ENCODE measurements around the gene EHMT1.
"Not testable (repeated sequence)": the region's sequence is repeated elsewhere in the genome, so short reads cannot be mapped to it uniquely, and the experiment has no call there.

EHMT1 gene

DNA sequence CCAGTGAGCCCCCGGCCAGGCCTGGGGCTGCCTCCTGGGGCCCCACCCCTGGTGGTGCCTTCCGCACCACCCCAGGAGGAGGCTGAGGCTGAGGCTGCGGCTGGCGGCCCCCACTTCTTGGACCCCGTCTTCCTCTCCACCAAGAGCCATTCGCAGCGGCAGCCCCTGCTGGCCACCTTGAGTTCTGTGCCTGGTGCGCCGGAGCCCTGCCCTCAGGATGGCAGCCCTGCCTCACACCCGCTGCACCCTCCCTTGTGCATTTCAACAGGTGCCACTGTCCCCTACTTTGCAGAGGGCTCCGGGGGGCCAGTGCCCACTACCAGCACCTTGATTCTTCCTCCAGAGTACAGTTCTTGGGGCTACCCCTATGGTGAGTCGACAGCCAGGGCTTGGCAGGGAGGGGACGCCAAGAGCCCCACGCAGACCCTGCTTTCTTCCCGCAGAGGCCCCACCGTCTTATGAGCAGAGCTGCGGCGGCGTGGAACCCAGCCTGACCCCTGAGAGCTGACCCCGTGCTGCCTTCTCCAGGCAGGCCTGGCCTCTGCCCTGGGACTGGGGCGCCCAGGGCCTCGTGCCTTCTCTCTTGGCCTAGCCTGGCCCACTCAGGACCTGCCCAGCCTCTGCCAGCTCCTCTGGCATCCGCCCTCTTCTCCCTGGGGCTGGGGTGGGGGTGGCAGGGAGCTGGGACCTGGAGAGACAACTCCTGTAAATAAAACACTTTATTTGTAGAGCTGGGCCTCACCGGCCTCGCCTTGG is 4.0 kb upstream of the EHMT1 start:
- DNase-seq = no peak

DNA sequence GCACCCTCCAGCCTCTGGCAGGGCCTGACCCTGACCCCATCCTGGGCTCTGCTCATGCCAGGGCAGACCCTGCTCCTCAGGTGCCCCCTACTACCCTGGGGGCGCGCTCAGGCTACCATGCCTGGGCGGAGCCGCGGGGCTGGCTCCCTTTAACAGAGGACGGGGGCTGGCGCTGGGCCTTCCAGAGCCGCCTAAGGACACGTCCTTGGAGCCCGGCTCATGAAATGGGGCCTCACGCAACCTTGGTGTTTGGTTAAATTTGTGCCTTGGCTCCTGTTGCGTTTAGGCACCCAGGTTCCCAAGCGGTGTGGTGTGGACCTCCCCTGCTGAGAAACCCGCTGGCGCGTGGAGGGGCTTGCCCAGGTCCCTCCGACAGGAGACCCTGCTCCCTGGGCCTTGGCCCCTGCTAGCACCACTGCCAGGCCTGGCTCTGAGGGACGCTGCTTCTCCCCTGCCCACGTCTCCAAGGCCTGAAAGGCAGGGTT is 3.4 kb upstream of the EHMT1 start:
- no peak for DNase-seq

DNA sequence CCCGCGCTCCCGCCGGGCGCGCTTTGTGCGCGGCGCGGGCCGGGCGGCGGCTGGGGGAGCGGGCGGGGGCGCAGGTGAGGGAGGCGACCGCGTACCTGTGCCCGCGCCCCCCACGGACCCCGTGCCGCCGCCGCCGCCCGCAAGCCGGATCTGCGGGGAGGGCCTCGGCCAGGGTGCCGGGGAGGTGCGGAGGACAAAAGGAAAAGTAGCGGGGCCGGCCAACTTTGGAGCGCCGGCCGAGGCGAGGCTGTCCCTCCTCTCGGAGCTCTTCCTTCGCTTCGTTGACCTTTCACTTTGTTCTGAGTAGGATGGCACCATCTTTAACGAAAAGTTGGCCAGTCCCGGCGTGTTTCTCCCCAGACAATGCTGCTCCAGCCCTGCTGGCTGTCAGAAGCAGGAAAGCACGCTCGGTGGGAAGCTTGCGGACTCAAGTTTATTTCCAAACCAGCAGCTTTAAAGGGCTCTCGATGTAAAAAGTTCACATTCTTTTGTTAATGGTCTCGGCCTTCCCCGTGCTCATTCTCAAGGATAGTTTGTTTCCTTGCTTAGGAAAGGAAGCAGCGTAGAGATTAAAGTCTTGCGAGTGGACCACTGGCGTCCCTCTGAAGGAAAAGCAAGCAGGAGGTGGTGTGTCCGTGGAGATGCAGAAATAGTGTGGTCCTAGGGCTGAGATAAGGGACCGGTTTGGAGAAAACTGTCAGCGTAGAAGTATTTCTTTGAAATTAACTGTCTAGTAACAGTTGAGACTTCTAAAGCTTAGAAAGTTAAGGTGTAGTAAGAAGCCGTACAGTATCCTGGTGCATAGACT is 639 bp downstream of the EHMT1 start:
- peak in 1 of 56 donors; percentile 17 for DNase-seq

DNA sequence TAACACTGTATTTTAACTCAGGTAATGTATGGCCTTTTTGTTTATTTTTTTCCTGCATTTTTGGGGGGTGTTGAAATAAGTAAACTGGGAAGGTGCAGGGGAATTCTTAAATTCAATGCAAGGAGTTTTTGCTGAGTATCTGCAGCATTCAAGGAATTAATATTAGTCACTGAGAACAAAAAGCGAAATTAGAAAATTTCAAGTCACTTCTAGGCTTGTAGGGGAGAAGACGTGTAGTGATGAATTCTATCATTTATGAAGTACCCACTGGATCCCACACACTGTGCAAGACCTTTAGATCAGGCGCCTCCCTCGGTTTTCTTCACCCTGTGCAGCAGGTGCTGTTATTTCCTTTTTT is 1.2 kb downstream of the EHMT1 start:
- no peak for DNase-seq

DNA sequence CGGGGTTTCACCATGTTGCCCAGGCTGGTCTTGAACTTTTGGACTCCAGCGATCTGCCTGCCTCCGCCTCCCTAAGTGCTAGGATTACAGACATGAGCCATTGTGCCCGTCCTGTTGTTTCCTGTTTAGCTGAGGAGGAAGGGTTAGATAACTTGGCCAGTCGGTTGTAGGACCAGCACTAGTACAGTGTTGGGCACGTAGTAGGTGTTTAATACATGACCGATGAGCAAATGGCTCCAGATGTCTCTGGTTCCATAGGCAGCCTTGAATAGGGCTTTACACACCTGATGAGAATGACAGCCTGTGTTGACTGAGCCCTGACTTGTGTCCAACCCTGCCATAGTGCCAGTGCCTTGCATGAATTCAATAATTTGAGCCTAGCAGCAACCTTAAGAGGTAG is 1.8 kb downstream of the EHMT1 start:
- DNase-seq = no peak

DNA sequence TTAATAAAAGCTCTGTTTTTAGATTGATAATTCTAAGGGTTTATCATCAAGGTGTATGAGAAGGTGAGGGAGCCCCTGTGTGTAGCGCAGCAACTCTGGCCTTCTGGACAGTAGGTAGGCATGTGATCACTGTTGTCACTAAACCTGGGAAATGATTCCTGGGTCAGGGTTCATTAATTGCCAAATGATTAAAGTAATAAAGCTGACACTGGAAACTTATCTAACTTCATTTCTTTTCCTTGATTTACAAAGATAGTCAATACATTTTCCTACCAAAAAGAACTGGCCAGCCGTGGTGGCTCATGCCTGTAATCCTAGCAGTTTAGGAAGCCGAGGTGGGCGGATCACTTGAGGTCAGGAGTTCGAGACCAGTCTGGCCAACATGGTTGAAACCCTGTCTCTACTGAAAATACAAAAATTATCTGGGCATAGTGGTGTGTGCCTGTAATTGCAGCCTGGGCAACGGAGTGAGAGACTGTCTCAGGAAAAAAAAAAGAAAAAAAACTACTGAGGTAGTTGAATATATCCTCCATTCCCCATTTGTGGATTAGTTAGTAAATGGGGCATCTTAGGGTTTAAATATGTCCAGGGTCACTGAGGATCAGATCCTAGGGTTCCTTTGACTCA is 2.4 kb downstream of the EHMT1 start:
- no peak for DNase-seq

DNA sequence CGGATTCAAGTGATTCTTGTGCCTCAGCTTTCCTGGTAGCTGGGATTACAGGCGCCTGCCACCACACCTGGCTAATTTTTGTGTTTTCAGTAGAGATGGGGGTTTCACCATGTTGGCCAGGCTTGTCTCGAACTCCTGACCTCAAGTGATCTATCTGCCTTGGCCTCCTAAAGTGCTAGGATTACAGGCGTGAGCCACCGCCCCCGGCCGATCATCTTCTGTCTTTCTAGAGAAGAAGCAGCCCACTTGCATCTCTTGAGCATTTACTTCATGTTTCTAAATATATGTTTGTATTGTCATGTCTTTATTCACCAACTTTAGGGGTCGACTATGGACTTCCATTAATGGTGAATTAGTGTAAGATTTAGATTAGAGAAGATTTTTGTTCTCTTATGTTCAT is 3.4 kb downstream of the EHMT1 start:
- DNase-seq = not testable (repeated sequence)

DNA sequence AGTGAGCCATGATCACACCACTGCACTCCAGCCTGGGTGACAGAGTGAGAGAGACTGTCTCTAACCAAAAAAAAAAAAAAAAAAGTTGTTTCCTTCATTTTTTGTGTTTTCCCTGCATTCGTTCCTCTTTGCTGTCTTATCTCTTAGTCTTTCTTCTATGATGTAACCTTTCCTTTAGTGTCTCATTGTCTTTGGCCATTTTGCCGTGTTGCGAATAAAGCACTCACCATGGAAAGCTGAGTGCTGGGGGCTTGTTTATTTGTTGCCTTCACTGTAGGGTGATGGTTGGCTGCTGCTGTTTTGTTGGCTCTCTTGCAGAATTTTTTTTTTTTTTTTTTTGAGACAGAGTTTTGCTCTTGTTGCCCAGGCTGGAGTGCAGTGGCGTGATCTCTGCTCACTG is 7.7 kb downstream of the EHMT1 start:
- DNase-seq = no peak

DNA sequence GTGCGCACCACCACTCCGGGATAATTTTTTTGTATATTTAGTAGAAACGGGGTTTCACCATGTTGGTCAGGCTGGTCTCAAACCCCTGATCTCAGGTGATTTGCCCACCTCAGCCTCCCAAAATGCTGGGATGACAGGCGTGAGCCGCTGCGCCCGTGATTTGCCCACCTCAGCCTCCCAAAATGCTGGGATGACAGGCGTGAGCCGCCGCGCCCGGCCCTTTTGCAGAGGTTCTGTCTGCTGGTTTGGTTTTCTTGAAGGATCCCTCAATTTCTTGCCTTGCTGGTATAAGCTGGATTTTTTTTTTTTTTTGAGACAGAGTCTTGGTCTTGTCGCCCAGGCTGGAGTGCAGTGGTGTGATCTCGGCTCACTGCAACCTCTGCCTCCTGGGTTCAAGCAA is 8.6 kb downstream of the EHMT1 start:
- DNase-seq = not testable (repeated sequence)

DNA sequence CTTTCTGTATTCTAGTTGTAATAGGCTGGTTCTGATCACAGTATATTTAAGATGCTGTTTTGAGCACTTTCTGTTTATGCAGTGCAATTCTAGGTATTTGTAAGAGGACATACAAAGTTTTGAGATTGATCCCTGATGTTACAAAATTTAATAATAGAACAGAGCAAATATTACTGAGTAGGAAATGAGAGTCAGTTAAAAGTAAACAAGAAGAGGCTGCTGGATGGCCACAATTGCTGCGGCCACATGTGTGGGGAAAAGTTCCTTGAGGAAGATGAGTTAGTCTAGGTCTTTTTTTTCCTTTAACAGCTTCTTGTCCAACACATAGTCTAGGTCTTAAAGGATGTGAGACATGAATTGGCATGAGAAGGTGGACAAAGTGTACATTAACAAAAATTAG is 11.3 kb downstream of the EHMT1 start:
- DNase-seq = no peak

DNA sequence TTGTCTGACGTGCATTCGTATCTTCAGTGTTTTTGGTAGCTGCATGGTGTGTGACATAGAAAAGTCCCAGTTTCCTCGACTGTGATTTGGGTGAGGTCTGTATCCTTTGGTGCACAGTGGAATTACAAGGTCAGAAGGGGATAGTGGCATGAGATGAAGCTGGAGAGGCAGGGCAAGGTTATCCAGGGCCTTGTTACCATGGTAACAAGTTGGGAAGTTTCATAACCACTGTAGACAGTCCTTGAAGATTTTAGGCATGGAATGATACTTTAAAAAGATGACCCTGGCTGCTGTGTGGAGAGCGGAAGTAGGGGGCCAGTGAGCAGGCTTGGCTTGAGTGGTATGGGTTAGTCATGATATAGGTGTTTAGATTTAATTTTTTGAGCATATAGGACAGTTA is 11.9 kb downstream of the EHMT1 start:
- no peak for DNase-seq

DNA sequence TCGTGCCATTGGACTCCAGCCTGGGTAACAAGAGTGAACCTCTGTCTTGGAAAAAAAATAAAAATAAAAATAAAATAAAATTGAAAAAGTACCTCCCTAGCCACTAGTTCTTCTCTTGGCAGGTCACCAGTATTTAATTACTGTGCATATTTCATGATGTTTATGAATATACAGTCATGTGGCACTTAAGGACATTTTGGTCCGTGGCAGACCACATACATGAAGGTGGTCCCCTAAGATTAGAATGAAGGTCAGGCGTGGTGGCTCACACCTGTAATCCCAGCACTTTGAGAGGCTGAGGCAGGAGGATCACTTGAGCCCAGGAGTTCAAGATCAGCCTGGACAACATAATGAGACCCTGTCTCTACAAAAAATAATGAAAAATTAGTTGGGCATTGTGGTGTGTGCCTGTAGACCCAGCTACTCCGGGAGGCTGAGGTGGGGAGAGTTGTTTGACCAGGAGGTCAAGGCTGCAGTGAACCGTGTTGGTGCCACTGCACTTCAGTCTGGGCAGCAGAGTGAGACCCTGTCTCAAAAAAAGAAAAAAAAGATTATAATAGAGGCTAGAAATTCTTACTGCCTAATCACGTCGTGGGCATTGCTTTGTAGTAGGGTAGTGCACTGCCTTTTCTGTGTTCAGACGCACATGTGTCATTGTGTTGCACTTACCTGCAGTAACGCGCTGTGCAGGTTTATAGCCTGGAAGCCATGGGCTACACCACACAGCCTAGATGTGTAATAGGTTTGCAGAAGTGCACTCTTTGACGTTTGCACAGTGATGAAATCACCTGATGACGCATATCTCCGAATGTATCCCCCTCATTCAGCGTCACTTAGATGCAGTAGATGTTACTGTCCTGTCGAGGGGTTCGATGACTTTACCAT is 12.8 kb downstream of the EHMT1 start:
- DNase-seq = no peak

DNA sequence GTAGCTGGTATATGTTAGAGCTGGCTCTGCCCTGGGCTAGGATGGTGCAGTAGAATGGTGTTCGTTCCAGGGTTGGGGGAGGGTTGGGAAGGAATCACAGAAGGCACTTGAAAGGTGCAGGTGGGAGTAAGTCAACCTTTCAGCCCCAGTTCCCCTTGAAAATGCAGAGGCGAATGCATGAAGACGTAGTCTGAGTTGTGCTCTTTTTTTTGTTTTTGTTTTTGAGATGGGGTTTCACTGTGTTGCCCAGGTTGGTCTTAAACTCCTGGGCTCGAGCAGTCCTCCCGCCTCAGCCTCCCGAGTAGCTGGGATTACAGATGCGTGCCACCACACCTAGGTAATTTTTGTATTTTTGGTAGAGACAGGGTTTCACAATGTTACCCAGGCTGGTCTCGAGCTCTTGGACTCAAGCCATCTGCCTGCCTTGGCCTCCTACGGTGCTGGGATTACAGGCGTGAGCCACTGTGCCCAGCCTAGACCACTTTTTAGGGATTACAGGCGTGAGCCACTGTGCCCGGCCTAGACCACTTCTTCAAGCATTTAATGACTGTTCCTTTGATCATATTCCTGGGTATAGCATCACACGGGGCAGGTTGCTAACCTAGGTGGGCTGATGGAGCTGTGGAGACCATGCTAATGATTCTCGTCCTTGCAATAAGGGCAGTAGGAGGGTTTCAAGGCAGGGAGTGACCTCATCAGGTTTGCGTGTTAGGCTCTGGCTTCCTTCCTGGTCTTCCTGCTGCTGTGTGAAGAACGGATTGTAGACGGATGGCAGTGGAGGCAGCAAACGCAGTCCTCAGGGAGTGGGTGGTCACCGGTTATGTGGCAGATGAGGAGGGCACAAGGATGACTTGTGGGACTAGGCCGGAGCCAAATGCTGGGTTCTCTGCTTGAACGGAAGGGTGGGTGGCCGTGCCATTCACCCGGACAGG is 13.7 kb downstream of the EHMT1 start:
- peak in 3 of 56 donors; percentile 8 to 37 (median 25) for DNase-seq

DNA sequence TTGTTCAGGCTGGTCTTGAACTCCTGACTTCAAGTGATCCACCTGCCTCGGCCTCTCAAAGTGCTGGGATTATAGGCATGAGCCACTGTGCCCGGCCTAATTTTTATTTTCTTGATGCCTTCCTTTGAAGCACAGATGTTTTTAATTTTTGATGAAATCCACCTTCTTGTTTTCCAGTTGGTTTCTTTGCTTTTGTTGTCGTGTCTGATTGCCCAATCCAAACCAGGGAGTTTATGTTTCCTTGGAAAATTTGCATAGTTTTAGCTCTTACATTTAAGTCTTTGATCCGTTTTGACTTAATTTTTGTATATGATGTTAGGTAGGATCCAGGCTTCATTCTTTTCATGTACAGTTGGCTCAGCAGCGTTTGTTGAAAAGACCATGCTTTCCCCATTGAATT is 15.2 kb downstream of the EHMT1 start:
- DNase-seq = no peak

DNA sequence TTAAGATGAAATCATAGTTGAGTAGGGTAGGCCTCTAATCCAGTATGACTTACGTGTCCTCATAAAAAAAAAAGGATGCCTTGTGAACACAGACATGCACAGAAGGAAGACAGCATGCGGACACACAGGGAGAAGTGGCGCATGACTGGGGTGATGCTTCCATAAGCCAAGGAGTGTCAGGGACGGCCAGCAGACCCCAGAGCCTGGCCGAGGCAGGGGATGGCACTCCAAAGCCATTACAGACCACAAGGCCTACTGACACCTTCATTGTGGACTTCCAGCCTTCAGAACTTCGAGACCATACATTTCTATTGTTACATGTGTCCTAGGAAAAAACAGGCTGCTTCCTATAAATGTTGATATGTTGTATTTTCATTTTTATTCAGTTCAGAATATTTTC is 19.9 kb downstream of the EHMT1 start:
- DNase-seq = no peak

DNA sequence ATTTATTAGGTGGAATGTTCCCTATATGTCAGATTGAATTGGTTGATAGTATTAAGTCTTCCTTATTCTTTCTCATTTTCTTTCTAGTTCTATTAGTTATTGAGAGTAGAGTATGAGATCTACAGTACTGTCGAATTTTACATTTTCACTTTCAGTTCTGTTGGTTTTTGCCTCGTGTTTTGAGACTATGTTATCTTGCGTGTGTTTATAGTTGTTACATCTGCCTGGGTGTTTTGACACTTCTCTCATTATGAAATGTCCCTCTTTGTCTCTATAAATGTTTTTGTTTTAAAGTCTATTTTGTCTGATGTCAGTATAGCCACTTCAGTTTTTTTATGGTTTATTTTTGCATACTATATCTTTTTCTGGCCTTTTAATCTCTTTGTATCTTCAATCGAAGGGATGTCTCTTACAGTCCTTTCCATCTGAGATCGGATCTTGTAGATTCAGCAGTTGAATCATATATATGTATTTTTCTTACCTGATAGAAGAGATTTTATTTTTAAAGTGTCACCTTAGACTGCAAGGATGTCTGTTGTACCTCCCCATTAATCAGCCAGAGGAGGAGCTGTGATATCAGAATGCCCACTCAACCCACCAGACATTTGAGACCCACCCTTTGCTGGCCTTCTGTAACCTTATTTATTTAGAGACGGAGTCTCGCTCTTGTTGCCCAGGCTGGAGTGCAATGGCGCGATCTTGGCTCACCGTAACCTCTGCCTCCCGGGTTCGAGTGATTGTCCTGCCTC is 20.7 kb downstream of the EHMT1 start:
- no peak for DNase-seq

DNA sequence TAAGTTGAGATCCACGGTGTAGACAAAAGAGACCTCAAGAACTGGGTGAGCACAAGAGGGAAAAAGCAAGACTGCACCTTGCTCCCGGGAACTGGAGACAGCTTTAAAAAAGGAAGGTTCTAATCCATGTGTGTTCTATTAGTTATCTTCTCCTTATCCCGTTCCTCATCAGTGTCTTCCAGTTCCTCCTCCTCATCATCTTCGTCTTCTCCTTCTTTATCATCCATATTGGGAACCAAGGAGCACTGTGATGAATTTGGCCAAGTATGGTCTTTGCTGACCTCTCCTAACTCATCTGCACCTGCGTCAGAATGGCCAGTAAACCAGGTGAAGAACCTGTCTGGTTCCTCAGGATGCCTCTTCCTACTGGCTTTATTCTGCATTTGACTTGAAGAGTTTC is 22.1 kb downstream of the EHMT1 start:
- no peak for DNase-seq

DNA sequence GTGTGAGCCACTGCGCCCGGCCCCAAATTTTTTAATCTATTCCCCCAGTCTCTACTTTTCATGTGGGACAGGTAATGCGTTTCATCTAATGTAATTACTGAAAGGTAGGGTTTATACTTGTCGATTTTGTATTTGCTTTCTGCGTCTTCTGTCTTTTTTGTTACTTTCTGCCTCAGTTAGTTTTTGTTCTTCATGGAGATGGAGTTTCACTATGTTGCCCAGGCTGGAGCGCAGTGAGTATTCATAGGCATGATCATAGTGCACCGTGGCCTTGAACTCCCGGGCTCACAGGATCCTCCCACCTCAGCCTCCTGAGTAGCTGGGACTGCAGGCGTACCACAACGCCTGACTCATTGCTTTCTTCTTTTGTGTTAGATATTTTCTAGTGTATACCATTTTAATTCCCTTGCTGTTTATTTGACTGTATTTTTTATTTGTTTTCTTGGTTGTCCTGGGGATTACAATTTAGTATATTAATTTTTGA is 23.4 kb downstream of the EHMT1 start:
- DNase-seq = no peak

DNA sequence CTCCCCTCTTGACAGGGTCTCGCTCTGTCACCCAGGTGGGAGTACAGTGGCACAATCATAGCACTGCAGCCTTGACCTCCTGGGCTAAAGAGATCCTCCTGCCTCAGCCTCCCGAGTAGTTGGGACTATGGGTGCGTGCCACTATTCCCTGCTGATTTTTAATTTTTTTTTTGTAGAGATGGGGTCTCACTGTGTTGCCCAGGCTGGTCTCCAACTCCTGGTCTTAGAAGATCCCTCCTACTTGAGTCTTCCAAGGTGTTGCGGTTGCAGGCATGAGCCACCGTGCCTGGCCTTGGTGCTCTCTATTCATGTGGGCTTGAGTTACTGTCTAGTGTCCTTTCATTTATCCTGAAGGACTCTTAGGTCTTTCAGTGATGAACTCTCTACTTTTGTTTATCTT is 24.1 kb downstream of the EHMT1 start:
- no peak for DNase-seq

Data from nucleus accumbens (tissue), 56 donors.